PFSK-1 (cell line): ENCODE measurements around the gene AFAP1L1.

Experiments
- FOXP2 ChIP-seq: optimal IDR thresholded peaks from 2 replicates; pipeline ENCODE3; 2011; ENCODE audit warnings: borderline replicate concordance, control low read depth, inconsistent platforms; ENCODE audit not compliant: insufficient read depth; ENCODE audit errors: extremely low read length, extremely low read depth
- POLR2AphosphoS5 ChIP-seq: IDR thresholded peaks from 2 replicates; pipeline ENCODE4 v1.6.1; 2012; ENCODE audit warnings: low read depth, mild to moderate bottlenecking, control low read depth, low read length, moderate library complexity
- SIN3A ChIP-seq: IDR thresholded peaks from 2 replicates; pipeline ENCODE4 v1.6.1; 2012; ENCODE audit warnings: mild to moderate bottlenecking, low read length, moderate library complexity, borderline replicate concordance; ENCODE audit not compliant: insufficient read depth
- TAF1 ChIP-seq: IDR thresholded peaks from 2 replicates; pipeline ENCODE4 v1.6.1; 2012; ENCODE audit warnings: low read length, control low read depth, borderline replicate concordance; ENCODE audit not compliant: insufficient read depth
- TF ChIP-seq, protein P1 (sequence below), 2 experiments: IDR thresholded peaks; 2 replicates each; pipeline versions ENCODE4 v1.6.1 to v1.8.0; 2011 to 2012; ENCODE audit warnings: low read depth in 2 of 2, low read length in 2 of 2, control low read depth in 1 of 2, inconsistent platforms in 1 of 2, mild to moderate bottlenecking in 1 of 2, moderate library complexity in 1 of 2; ENCODE audit not compliant: insufficient read depth in 1 of 2

DNA sequence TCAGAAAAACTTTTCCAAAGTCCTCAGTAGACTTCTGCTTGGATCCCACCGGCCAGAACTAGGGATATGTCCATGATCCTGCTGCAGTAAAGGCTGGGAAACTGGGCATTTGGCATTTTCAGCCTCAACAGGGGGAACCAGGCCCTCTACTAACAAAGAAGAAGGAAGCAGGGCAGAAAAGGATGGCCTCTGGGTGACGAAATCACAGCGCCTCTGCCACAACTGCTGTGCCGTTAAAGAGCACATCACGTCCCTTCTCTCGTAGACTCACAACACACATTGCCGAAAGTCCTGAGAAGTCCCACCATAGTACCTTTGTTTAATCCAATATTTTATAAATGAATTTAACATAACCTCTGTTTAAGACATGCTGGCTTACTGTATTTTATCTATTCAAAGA is 10.4 kb upstream of the AFAP1L1 start:
- TF ChIP-seq POLR2AphosphoS5 (no peak), TAF1 (no peak), FOXP2 (no peak), SIN3A (no peak)
- TF ChIP-seq, protein P1, sequence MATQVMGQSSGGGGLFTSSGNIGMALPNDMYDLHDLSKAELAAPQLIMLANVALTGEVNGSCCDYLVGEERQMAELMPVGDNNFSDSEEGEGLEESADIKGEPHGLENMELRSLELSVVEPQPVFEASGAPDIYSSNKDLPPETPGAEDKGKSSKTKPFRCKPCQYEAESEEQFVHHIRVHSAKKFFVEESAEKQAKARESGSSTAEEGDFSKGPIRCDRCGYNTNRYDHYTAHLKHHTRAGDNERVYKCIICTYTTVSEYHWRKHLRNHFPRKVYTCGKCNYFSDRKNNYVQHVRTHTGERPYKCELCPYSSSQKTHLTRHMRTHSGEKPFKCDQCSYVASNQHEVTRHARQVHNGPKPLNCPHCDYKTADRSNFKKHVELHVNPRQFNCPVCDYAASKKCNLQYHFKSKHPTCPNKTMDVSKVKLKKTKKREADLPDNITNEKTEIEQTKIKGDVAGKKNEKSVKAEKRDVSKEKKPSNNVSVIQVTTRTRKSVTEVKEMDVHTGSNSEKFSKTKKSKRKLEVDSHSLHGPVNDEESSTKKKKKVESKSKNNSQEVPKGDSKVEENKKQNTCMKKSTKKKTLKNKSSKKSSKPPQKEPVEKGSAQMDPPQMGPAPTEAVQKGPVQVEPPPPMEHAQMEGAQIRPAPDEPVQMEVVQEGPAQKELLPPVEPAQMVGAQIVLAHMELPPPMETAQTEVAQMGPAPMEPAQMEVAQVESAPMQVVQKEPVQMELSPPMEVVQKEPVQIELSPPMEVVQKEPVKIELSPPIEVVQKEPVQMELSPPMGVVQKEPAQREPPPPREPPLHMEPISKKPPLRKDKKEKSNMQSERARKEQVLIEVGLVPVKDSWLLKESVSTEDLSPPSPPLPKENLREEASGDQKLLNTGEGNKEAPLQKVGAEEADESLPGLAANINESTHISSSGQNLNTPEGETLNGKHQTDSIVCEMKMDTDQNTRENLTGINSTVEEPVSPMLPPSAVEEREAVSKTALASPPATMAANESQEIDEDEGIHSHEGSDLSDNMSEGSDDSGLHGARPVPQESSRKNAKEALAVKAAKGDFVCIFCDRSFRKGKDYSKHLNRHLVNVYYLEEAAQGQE (IDR thresholded peaks at IDR 0.05; ENCODE audit: insufficient read depth in 1 of 2, low read depth in 2 of 2, low read length in 2 of 2) = no peak
